Endothelial cell of umbilical vein (primary cell): ENCODE data around the gene MSH3. TPM values are rescaled to one million over a fixed set of nuclear protein-coding genes. Genes with fewer than 3 reads are reported as not detected.

Source experiments
- BruUV-seq: library from RNA; stranded (reverse); fragments of 400-500 nt; replicated peaks from 2 replicates; lab custom pipeline; 2021; lab: Mats Ljungman, UMichigan
- CTCF ChIA-PET: fragments of 300-600, 350-600 bp; sonication (Branson Sonifier 250); formaldehyde crosslinking; loops from one replicate; lab custom pipeline; 2021; ENCODE audit warnings: antibody characterized with exemption, inconsistent platforms; lab: Charles Lee
- POLR2A ChIA-PET: fragments of 300-600, 350-600 bp; sonication (Branson Sonifier 250); formaldehyde crosslinking; loops from one replicate; lab custom pipeline; 2021; ENCODE audit warnings: antibody characterized with exemption, inconsistent platforms; lab: Charles Lee
- DNase-seq: peaks from one replicate; pipeline ENCODE4 v3.0.0-alpha.2; 2011; ENCODE audit warnings: low read depth, low spot score
- FAIRE-seq: peaks from 2 replicates; lab custom pipeline; 2011; peaks lifted over from hg19 to GRCh38; lab: Jason Lieb, UNC
- H2AFZ ChIP-seq: 2 replicates; pipeline ENCODE4 v1.6.0; 2012; ENCODE audit warnings: low read depth, low read length, control low read depth, inconsistent platforms
- H3K27ac ChIP-seq: 2 replicates; pipeline ENCODE4 v1.5.1; 2011; ENCODE audit warnings: low read depth, mild to moderate bottlenecking, control low read depth, low read length, moderate library complexity; ENCODE audit not compliant: insufficient read depth
- H3K27me3 ChIP-seq, 2 experiments: 2 replicates each; pipeline versions ENCODE4 v1.6.0 to v1.6.1; 2011; ENCODE audit warnings: low read length in 2 of 2, mixed read lengths in 1 of 2; ENCODE audit not compliant: control insufficient read depth in 2 of 2, insufficient read depth in 2 of 2
- H3K36me3 ChIP-seq, 2 experiments: 2 replicates in 1 of 2; 3 replicates in 1 of 2; pipeline ENCODE4 v1.5.1; 2011; ENCODE audit warnings: low read length in 2 of 2, mild to moderate bottlenecking in 1 of 2, moderate library complexity in 1 of 2; ENCODE audit not compliant: control insufficient read depth in 2 of 2, insufficient read depth in 2 of 2; ENCODE audit errors: extremely low read depth in 1 of 2
- H3K4me1 ChIP-seq: 3 replicates; pipeline ENCODE4 v1.5.1; 2011; ENCODE audit warnings: mild to moderate bottlenecking, low read length; ENCODE audit not compliant: control insufficient read depth, insufficient read depth; ENCODE audit errors: extremely low read depth
- H3K4me2 ChIP-seq: 2 replicates; pipeline ENCODE4 v1.6.1; 2011; ENCODE audit warnings: low read length, control low read depth, mixed read lengths; ENCODE audit not compliant: insufficient read depth
- H3K4me3 ChIP-seq, 3 experiments: fragments of 200-600 bp in 1 of 3; sonication (generic), shearing (Covaris generic) in 1 of 3; replicated peaks in 1 of 3; 2 replicates each; pipeline ENCODE4 v1.5.1; 2011 to 2016; ENCODE audit warnings: control low read depth in 3 of 3, low read length in 3 of 3, mild to moderate bottlenecking in 2 of 3, inconsistent platforms in 1 of 3, low read depth in 1 of 3, moderate library complexity in 1 of 3; ENCODE audit not compliant: insufficient read depth in 1 of 3
- H3K79me2 ChIP-seq: 2 replicates; pipeline ENCODE4 v1.6.0; 2012; ENCODE audit warnings: low read length, inconsistent platforms; ENCODE audit not compliant: control insufficient read depth, insufficient read depth
- H3K9ac ChIP-seq: replicated peaks from 2 replicates; pipeline ENCODE3; 2011; ENCODE audit warnings: low read length, control low read depth; ENCODE audit not compliant: insufficient read depth; ENCODE audit errors: extremely low read depth
- H3K9me1 ChIP-seq: replicated peaks from 3 replicates; pipeline ENCODE4 v1.6.0; 2011; ENCODE audit warnings: mild to moderate bottlenecking, low read length; ENCODE audit not compliant: control insufficient read depth, insufficient read depth; ENCODE audit errors: extremely low read depth
- H3K9me3 ChIP-seq: replicated peaks from 2 replicates; pipeline ENCODE4 v1.5.1; 2012; ENCODE audit warnings: low read length, inconsistent platforms; ENCODE audit not compliant: control insufficient read depth, insufficient read depth
- H4K20me1 ChIP-seq: replicated peaks from 2 replicates; pipeline ENCODE3; 2011; ENCODE audit warnings: mild to moderate bottlenecking, low read length; ENCODE audit not compliant: control insufficient read depth, insufficient read depth; ENCODE audit errors: extremely low read depth
- FOS ChIP-seq: IDR thresholded peaks from 2 replicates; pipeline ENCODE4 v1.6.1; 2011; ENCODE audit warnings: mild to moderate bottlenecking, low read length, moderate library complexity, borderline replicate concordance; ENCODE audit not compliant: insufficient read depth
- GATA2 ChIP-seq: IDR thresholded peaks from 2 replicates; pipeline ENCODE4 v1.7.0; 2011; ENCODE audit warnings: low read depth, mild to moderate bottlenecking, moderate library complexity, mixed read lengths, low read length; ENCODE audit not compliant: insufficient read length, insufficient read depth
- MYC ChIP-seq: IDR thresholded peaks from one replicate; pipeline ENCODE4 v1.6.1; 2011; ENCODE audit warnings: mild to moderate bottlenecking, low read depth, low read length
- POLR2A ChIP-seq: IDR thresholded peaks from 2 replicates; pipeline ENCODE4 v1.6.1; 2012; ENCODE audit warnings: low read depth, mild to moderate bottlenecking, control low read depth, low read length
- dilution Hi-C: fragments of 300-500 bp; cut with MboI; formaldehyde crosslinking; loops from one replicate; pipeline ENCODE4 v1.15.0; 2019; ENCODE audit warnings: low sequenced_read_pairs; ENCODE audit not compliant: extremely low pct_ligation_motif_present
- intact Hi-C: fragments of 100-400 bp; cut with micrococcal nuclease; formaldehyde crosslinking; loops from one replicate; pipeline ENCODE4 v1.10.0; 2022
- polyA plus RNA-seq, 4 experiments: library from polyadenylated mRNA; depleted of rRNA in 3 of 4; stranded (reverse) in 3 of 4; unstranded in 1 of 4; fragments of >200 nt; gene quantifications; 2 replicates each; pipeline versions ENCODE4 v1.2.1 to v1.2.3, GENCODE V29; 2011 to 2012; ENCODE audit warnings: missing spikeins in 1 of 4
- total RNA-seq: library from RNA; stranded (reverse); gene quantifications from 2 replicates; pipeline ENCODE4 v1.2.3, GENCODE V29; 2021
- TF ChIP-seq, protein P1 (sequence below), 2 donors: IDR thresholded peaks; 1 replicate in 1 of 2; 2 replicates in 1 of 2; pipeline ENCODE4 v1.5.1; 2011; ENCODE audit warnings: low read length in 2 of 2, mild to moderate bottlenecking in 2 of 2, moderate library complexity in 2 of 2, control low read depth in 1 of 2, inconsistent platforms in 1 of 2, low read depth in 1 of 2; ENCODE audit not compliant: insufficient read depth in 1 of 2; ENCODE audit errors: extremely low read depth in 1 of 2
- TF ChIP-seq, protein P2 (sequence below): IDR thresholded peaks from 2 replicates; pipeline ENCODE4 v1.6.1; 2011; ENCODE audit not compliant: insufficient read depth, insufficient read length

MSH3 gene
- total and polyA plus RNA-seq, 2 donors (not counting 3 experiments of a cell fraction or from before 2014, with no cell fraction given) = 2.0 to 13.0 TPM

DNA sequence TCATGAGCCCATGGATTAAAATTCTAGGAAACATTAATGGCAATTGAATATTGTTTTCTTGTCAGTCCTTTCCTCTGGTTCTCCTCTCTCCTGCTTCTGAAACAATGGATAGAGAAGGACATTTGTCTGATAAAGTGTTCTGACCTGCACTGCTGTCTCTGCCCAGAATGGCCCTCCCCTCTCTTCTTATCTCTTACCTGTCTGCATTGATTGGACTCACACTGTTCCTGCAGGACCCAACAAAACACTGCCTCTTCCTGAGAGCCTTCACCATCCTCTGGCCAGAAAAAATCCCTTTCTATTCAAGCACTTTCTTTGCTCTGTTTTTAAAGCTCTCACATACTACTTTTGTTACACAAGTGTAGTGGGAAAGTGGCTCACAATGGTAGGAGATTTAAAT is 144.2 kb downstream of the MSH3 start:
- no peaks in the 10 kb centered on the region for H3K4me1 ChIP-seq

DNA sequence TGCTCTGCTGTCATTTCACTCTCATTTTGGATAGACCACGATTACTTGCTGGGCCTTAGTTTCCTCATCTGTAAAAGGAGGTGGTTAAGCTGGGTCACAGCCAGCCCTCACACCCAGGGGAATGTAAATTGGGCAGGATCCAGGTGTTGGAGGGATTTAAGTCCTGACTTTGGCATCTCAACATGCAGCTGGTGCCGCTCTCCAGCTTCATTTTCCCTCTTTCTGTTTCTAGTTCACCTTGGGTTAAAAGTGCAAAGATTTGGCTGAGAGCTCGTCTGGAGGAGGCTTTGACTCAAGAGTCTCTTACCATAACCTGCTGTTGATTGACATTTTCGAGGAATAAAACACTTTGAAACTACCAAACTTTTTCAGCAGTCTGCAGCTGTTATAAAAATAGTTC is 144.6 kb downstream of the MSH3 start:
- no peaks in the 10 kb centered on the region for H3K9me3 ChIP-seq
- CTCF ChIA-PET = interaction anchor here (0.6 to 1.9 kb wide), 3 partner anchors 11 to 309 kb away, joined by 3 to 4 read pairs (median 4); no protein-coding TSS in a partner anchor
- POLR2A ChIA-PET = no interaction called here

More for the DNA sequence above, 144.2 kb downstream of the MSH3 start:
- no peak for FAIRE-seq
- Histone ChIP-seq H4K20me1 (no peaks in the 10 kb centered on the region), H2AFZ (no peak overlapping the region), H3K4me3 (no peak overlapping the region), H3K4me2 (no peak overlapping the region), H3K27ac (no peak overlapping the region), H3K36me3 (peaks cover 0 to 2% of the 10 kb centered on the region in 2 experiments), H3K9me3 (no peaks in the 10 kb centered on the region), H3K9ac (no peak overlapping the region), H3K9me1 (no peaks in the 10 kb centered on the region), H3K27me3 (no peaks in the 10 kb centered on the region), H3K79me2 (no peaks in the 10 kb centered on the region)
- ChIA-PET POLR2A (no interaction called here), CTCF (interaction anchor here (0.6 to 1.9 kb wide), 4 partner anchors 10 to 309 kb away, joined by 3 to 4 read pairs (median 4); no protein-coding TSS in a partner anchor)
- TF ChIP-seq MYC = no peak
- BruUV-seq = no TSS peak
- dilution Hi-C loops (no loop called here), intact Hi-C loops (no loop called here)
- no peak for DNase-seq

More for the DNA sequence above, 144.6 kb downstream of the MSH3 start:
- no peak overlapping the region for H3K4me2 ChIP-seq
- no peaks in the 10 kb centered on the region for H3K9me1 ChIP-seq
- intact Hi-C loops (no loop called here), dilution Hi-C loops (no loop called here)
- H4K20me1 ChIP-seq = no peaks in the 10 kb centered on the region
- TF ChIP-seq FOS (no peak), GATA2 (no peak), POLR2A (no peak), MYC (no peak)
- TF ChIP-seq, protein P1, sequence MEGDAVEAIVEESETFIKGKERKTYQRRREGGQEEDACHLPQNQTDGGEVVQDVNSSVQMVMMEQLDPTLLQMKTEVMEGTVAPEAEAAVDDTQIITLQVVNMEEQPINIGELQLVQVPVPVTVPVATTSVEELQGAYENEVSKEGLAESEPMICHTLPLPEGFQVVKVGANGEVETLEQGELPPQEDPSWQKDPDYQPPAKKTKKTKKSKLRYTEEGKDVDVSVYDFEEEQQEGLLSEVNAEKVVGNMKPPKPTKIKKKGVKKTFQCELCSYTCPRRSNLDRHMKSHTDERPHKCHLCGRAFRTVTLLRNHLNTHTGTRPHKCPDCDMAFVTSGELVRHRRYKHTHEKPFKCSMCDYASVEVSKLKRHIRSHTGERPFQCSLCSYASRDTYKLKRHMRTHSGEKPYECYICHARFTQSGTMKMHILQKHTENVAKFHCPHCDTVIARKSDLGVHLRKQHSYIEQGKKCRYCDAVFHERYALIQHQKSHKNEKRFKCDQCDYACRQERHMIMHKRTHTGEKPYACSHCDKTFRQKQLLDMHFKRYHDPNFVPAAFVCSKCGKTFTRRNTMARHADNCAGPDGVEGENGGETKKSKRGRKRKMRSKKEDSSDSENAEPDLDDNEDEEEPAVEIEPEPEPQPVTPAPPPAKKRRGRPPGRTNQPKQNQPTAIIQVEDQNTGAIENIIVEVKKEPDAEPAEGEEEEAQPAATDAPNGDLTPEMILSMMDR (IDR thresholded peaks at IDR 0.05; ENCODE audit: extremely low read depth in 1 of 2, insufficient read depth in 1 of 2, low read depth in 1 of 2, low read length in 2 of 2) = no peak
- TF ChIP-seq, protein P2, sequence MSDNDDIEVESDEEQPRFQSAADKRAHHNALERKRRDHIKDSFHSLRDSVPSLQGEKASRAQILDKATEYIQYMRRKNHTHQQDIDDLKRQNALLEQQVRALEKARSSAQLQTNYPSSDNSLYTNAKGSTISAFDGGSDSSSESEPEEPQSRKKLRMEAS = no peak
- FAIRE-seq = no peak
- H3K27me3 ChIP-seq = no peaks in the 10 kb centered on the region
- H3K36me3 ChIP-seq = peaks cover 0 to 2% of the 10 kb centered on the region in 2 experiments
- H3K9ac ChIP-seq = no peak overlapping the region
- no peak overlapping the region for H2AFZ ChIP-seq
- no peaks in the 10 kb centered on the region for H3K79me2 ChIP-seq
- BruUV-seq = no TSS peak
- no peaks in the 10 kb centered on the region for H3K4me1 ChIP-seq
- no peak for DNase-seq
- H3K4me3 ChIP-seq = no peak overlapping the region
- H3K27ac ChIP-seq = no peak overlapping the region
